Loucy (cell line): ENCODE data around the gene ANKRD33B.

Experiments
- H2AFZ ChIP-seq: fragments of 200-600 bp; sonication (generic); 2 replicates; pipeline ENCODE4 v1.6.0; 2016; ENCODE audit warnings: antibody characterized with exemption, mild to moderate bottlenecking, low read length, moderate library complexity
- H3F3A ChIP-seq: fragments of 200-600 bp; 2 replicates; pipeline ENCODE4 v1.6.0; 2016; ENCODE audit warnings: antibody characterized with exemption, low read depth, mild to moderate bottlenecking
- H3K27me3 ChIP-seq: fragments of 200-600 bp; sonication (generic); 2 replicates; pipeline ENCODE4 v1.6.1; 2014; ENCODE audit warnings: low read length, mild to moderate bottlenecking; ENCODE audit not compliant: insufficient read depth, poor library complexity, severe bottlenecking
- H3K36me3 ChIP-seq: fragments of 200-600 bp; sonication (generic); 2 replicates; pipeline ENCODE4 v1.6.1; 2016; ENCODE audit warnings: low read length; ENCODE audit not compliant: insufficient read depth
- H3K4me1 ChIP-seq: fragments of 200-600 bp; sonication (generic); 2 replicates; pipeline ENCODE4 v1.5.1; 2014; ENCODE audit warnings: low read length, mild to moderate bottlenecking; ENCODE audit not compliant: insufficient read depth, poor library complexity, severe bottlenecking
- H3K4me2 ChIP-seq: fragments of 200-600 bp; sonication (generic); 2 replicates; pipeline ENCODE4 v1.6.0; 2014; ENCODE audit warnings: antibody characterized with exemption, low read length, low read depth, mild to moderate bottlenecking; ENCODE audit not compliant: poor library complexity, severe bottlenecking
- H3K4me3 ChIP-seq: fragments of 200-600 bp; sonication (generic); 2 replicates; pipeline ENCODE4 v1.5.1; 2014; ENCODE audit warnings: low read length, mild to moderate bottlenecking, mixed read lengths; ENCODE audit not compliant: poor library complexity, severe bottlenecking
- H3K79me2 ChIP-seq: fragments of 200-600 bp; sonication (generic); 2 replicates; pipeline ENCODE4 v1.6.1; 2014; ENCODE audit warnings: low read length; ENCODE audit not compliant: insufficient read depth
- H3K9ac ChIP-seq: fragments of 200-600 bp; sonication (generic); 2 replicates; pipeline ENCODE4 v1.6.0; 2014; ENCODE audit warnings: mild to moderate bottlenecking, low read depth, low read length, moderate library complexity; ENCODE audit not compliant: poor library complexity, severe bottlenecking
- H3K9me2 ChIP-seq: fragments of 200-600 bp; sonication (generic); replicated peaks from 2 replicates; pipeline ENCODE4 v1.6.1; 2016; ENCODE audit warnings: low read depth, low read length, mixed read lengths
- H3K9me3 ChIP-seq: fragments of 200-600 bp; sonication (generic); 2 replicates; pipeline ENCODE4 v1.6.1; 2014; ENCODE audit warnings: mild to moderate bottlenecking, antibody characterized with exemption, low read length, low read depth; ENCODE audit not compliant: insufficient read depth
- H4K20me1 ChIP-seq: fragments of 200-600 bp; sonication (generic); 2 replicates; pipeline ENCODE4 v1.6.0; 2014; ENCODE audit warnings: antibody characterized with exemption, low read length, mild to moderate bottlenecking; ENCODE audit not compliant: insufficient read depth, poor library complexity, severe bottlenecking
- EZH2phosphoT487 ChIP-seq: fragments of 200-600 bp; IDR thresholded peaks from 2 replicates; pipeline ENCODE4 v1.6.1; 2018; ENCODE audit warnings: antibody characterized with exemption, mild to moderate bottlenecking, moderate library complexity, borderline replicate concordance
- TF ChIP-seq, protein P1 (sequence below): fragments of 200-600 bp; sonication (generic); conservative IDR thresholded peaks from 2 replicates; pipeline ENCODE4 v1.5.1; 2014; ENCODE audit warnings: mild to moderate bottlenecking, antibody characterized with exemption, low read length

ANKRD33B gene

DNA sequence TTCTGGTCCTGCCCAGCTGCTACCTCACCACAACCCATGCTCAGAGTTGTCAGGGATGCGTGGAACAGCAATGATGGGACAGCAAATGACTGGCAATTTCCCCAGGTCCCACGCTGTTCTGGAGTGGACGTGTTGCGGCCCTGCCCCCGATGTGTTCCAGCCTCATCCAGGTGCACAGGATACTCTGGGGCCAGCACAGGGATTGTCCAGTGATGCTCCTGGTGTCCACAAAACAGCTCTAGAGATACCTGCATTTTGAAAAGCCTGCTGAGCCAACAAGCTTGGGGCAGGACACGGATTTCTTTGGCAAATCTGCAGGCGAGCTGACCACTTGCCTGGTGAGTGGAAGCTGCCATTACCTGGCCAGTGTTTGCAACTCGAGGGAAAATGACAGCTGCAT is 88.7 kb downstream of the ANKRD33B start:
- TF ChIP-seq, protein P1, sequence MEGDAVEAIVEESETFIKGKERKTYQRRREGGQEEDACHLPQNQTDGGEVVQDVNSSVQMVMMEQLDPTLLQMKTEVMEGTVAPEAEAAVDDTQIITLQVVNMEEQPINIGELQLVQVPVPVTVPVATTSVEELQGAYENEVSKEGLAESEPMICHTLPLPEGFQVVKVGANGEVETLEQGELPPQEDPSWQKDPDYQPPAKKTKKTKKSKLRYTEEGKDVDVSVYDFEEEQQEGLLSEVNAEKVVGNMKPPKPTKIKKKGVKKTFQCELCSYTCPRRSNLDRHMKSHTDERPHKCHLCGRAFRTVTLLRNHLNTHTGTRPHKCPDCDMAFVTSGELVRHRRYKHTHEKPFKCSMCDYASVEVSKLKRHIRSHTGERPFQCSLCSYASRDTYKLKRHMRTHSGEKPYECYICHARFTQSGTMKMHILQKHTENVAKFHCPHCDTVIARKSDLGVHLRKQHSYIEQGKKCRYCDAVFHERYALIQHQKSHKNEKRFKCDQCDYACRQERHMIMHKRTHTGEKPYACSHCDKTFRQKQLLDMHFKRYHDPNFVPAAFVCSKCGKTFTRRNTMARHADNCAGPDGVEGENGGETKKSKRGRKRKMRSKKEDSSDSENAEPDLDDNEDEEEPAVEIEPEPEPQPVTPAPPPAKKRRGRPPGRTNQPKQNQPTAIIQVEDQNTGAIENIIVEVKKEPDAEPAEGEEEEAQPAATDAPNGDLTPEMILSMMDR, result no peak
- TF ChIP-seq EZH2phosphoT487, result no peak
- H3F3A ChIP-seq, result no peaks in the 10 kb centered on the region

DNA sequence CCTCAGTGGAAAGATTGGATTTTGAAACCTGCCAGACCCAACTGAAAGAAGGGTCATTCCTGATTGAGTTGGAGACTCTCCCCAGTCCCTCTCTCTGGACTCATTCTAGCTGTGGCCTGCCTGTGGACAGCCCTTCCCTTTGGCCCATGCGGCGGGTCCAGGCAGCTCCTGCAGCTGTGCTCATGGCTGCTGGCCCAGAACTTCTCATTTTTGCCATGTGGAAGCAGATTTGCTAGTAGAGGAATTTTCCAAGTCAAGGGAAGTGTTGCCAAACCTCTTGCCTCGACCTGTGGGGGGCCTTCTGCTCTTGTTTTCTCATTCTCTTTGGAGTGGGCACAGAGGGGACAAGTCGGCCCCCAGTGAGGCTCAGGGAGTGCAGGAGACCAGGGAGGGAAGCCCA is 89.2 kb downstream of the ANKRD33B start:
- Histone ChIP-seq H3K4me2 (no peak overlapping the region), H3K27me3 (no peaks in the 10 kb centered on the region), H3K4me1 (no peaks in the 10 kb centered on the region), H3K9me3 (no peaks in the 10 kb centered on the region), H3F3A (no peaks in the 10 kb centered on the region), H3K79me2 (no peaks in the 10 kb centered on the region), H3K9me2 (no peaks in the 10 kb centered on the region), H3K4me3 (no peak overlapping the region), H2AFZ (no peak overlapping the region), H3K9ac (no peak overlapping the region), H4K20me1 (no peaks in the 10 kb centered on the region), H3K36me3 (no peaks in the 10 kb centered on the region)
- TF ChIP-seq, protein P1, result no peak
- TF ChIP-seq EZH2phosphoT487, result no peak

More for the DNA sequence above, 88.7 kb downstream of the ANKRD33B start:
- Histone ChIP-seq H3K9ac (no peak overlapping the region), H3K27me3 (no peaks in the 10 kb centered on the region), H3K9me3 (no peaks in the 10 kb centered on the region), H2AFZ (no peak overlapping the region), H3K9me2 (no peaks in the 10 kb centered on the region), H3K36me3 (no peaks in the 10 kb centered on the region), H3K4me1 (no peaks in the 10 kb centered on the region), H3K4me2 (no peak overlapping the region), H4K20me1 (no peaks in the 10 kb centered on the region), H3K79me2 (no peaks in the 10 kb centered on the region), H3K4me3 (no peak overlapping the region)

DNA sequence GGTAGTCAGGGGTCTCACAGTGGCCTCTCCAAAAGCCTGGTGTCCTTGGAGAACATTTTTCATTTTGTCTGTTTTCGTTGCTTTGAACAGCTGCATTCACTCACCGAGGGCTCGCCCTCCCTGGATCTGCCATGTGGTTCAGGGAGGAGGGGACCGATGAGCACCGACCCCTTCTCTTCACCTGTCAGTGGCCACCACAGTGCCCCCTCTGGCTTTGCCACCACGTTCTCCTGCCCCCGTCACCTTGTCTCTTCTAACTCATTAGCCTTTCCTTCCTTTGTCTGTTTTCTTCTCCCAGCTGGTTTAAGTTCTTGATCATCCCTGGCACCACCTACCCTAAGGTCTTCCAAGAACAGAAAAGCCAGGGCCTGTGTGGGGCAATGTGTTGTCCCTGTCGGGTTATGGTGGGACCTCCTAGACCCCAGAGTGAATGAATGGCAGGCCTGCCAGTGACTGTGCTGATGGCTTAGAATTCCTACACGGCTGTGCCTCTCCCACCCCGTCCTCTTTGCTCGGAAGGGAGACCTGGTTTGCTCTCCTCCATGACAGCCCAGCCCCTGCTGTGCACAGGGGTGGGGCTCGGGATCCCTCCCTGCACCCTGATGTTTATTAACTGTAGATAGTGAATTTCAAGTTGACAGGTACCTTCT is 90.0 kb downstream of the ANKRD33B start:
- Histone ChIP-seq H3K4me1 (no peaks in the 10 kb centered on the region), H3K9me2 (no peaks in the 10 kb centered on the region), H3K79me2 (no peaks in the 10 kb centered on the region), H3K27me3 (no peaks in the 10 kb centered on the region), H3K9me3 (no peaks in the 10 kb centered on the region), H3K9ac (no peak overlapping the region), H3K36me3 (no peaks in the 10 kb centered on the region), H2AFZ (no peak overlapping the region), H3F3A (no peaks in the 10 kb centered on the region), H3K4me3 (no peak overlapping the region), H4K20me1 (no peaks in the 10 kb centered on the region), H3K4me2 (no peak overlapping the region)
- TF ChIP-seq, protein P1, result no peak
- no peak for TF ChIP-seq EZH2phosphoT487
